Glutamatergic neuron (in vitro differentiated cells): ENCODE data around the gene FAM124A. TPM values are rescaled to one million over a fixed set of nuclear protein-coding genes. Genes with fewer than 3 reads are reported as not detected.

Source experiments
- DNase-seq: peaks from one replicate; pipeline ENCODE4 v3.0.0; 2022
- H3K27ac Mint-ChIP-seq: one replicate; pipeline ENCODE4 v1.8.0; 2020; ENCODE audit warnings: mild to moderate bottlenecking, mixed read lengths, inconsistent platforms; ENCODE audit not compliant: unreplicated experiment
- H3K27me3 Mint-ChIP-seq: one replicate; pipeline ENCODE4 v1.8.0; 2020; ENCODE audit warnings: mild to moderate bottlenecking, moderate library complexity, mixed read lengths, inconsistent platforms; ENCODE audit not compliant: unreplicated experiment
- H3K36me3 Mint-ChIP-seq: one replicate; pipeline ENCODE4 v1.8.0; 2020; ENCODE audit warnings: mild to moderate bottlenecking, mixed read lengths, inconsistent platforms; ENCODE audit not compliant: unreplicated experiment
- H3K4me1 Mint-ChIP-seq: one replicate; pipeline ENCODE4 v1.8.0; 2020; ENCODE audit warnings: mild to moderate bottlenecking, low read depth, mixed read lengths, inconsistent platforms; ENCODE audit not compliant: unreplicated experiment
- H3K4me3 Mint-ChIP-seq: one replicate; pipeline ENCODE4 v1.8.0; 2020; ENCODE audit warnings: mild to moderate bottlenecking, mixed read lengths, inconsistent platforms; ENCODE audit not compliant: unreplicated experiment
- H3K9me3 Mint-ChIP-seq: one replicate; pipeline ENCODE4 v1.8.0; 2020; ENCODE audit warnings: mild to moderate bottlenecking, moderate library complexity, mixed read lengths, inconsistent platforms; ENCODE audit not compliant: unreplicated experiment
- total RNA-seq: library from RNA; stranded (reverse); fragmentation: NEBNext Ultra II Directional; extraction: Animal tissue kit (Norgen Biotek cat#: 25700); gene quantifications from one replicate; pipeline ENCODE4 v1.2.1, GENCODE V29; 2021; ENCODE audit not compliant: unreplicated experiment
- TF ChIP-seq, protein P1 (sequence below): fragments of 200-600 bp; sonication (generic); IDR thresholded peaks from one replicate; pipeline ENCODE4 v1.5.0; 2021; ENCODE audit not compliant: partially characterized antibody, unreplicated experiment

The FAM124A gene
- total RNA-seq, 1 donor from 2014 or later: 3.7 TPM

DNA sequence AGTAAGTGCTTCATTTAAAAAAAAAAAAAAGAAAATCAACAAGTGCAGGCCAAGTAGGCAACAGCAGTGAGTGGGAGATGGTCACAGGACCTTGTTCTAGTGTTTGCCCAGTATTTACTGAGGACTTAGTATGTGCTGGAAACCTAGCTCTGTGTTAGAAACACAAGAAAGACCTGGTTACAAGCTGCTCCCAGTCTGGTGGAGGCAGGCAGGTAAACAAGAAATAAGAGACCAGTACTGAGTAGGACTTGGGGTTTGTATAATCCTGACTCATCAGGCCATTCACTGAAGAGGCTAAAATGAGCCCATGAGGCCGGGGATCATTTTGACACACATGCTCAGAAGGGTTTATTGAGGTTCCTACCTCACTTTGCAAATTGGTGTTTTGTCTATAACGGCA, 95.8 kb downstream of the FAM124A start:
- no peaks in the 10 kb centered on the region for H3K27me3 Mint-ChIP-seq
- peaks cover 3% of the 10 kb centered on the region for H3K9me3 Mint-ChIP-seq
- no peak for DNase-seq
- TF ChIP-seq, protein P1, sequence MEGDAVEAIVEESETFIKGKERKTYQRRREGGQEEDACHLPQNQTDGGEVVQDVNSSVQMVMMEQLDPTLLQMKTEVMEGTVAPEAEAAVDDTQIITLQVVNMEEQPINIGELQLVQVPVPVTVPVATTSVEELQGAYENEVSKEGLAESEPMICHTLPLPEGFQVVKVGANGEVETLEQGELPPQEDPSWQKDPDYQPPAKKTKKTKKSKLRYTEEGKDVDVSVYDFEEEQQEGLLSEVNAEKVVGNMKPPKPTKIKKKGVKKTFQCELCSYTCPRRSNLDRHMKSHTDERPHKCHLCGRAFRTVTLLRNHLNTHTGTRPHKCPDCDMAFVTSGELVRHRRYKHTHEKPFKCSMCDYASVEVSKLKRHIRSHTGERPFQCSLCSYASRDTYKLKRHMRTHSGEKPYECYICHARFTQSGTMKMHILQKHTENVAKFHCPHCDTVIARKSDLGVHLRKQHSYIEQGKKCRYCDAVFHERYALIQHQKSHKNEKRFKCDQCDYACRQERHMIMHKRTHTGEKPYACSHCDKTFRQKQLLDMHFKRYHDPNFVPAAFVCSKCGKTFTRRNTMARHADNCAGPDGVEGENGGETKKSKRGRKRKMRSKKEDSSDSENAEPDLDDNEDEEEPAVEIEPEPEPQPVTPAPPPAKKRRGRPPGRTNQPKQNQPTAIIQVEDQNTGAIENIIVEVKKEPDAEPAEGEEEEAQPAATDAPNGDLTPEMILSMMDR: no peak
- H3K36me3 Mint-ChIP-seq: no peaks in the 10 kb centered on the region
- H3K4me3 Mint-ChIP-seq: no peak overlapping the region
- peaks cover 12% of the 10 kb centered on the region for H3K4me1 Mint-ChIP-seq
- H3K27ac Mint-ChIP-seq: no peak overlapping the region

DNA sequence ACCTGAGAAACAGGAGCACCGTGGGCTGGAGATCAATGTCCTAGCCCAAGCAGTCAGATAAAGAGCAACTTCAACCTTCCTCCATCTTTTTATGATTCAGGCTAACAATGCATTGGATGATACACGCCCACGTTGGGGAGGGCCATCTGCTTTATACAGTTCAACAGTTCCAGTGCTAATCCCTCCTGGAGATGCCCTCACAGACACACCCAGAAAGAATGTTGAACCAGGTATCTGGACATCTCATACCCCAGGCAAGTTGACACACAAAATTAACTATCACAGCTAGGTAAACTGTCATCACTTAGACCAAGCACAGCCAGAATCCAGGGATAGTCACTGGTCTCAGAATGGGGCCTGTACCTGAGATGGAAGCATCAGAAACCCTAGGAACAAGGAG, 96.7 kb downstream of the FAM124A start:
- Mint-ChIP-seq H3K4me3 (no peak overlapping the region), H3K36me3 (no peaks in the 10 kb centered on the region), H3K9me3 (peaks cover 5% of the 10 kb centered on the region), H3K27me3 (no peaks in the 10 kb centered on the region), H3K4me1 (peaks cover 15% of the 10 kb centered on the region), H3K27ac (no peak overlapping the region)
- TF ChIP-seq, protein P1: no peak
- DNase-seq: no peak

DNA sequence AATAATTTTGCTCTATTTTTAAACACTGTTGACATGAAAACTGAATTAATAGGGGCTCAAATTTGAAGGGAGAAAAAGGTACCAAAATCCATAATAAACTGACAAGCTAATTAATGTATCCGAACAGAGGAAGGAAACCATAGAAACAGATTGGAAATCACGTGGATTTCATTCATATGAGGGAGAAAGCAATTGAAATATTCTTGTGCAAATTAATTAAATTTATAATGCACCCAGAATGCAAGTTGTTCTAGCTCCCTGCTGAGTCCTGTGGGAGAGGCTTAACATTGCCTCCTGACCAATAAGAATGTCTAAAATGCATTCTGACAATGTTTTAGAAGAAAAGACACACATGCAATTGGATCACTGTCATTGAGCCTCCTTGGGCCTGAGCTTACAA, 99.6 kb downstream of the FAM124A start:
- Mint-ChIP-seq H3K4me1 (peaks cover 5% of the 10 kb centered on the region), H3K27me3 (peaks cover 4% of the 10 kb centered on the region), H3K4me3 (no peak overlapping the region), H3K36me3 (no peaks in the 10 kb centered on the region), H3K27ac (no peak overlapping the region), H3K9me3 (peaks cover 3% of the 10 kb centered on the region)
- no peak for DNase-seq
- TF ChIP-seq, protein P1: no peak

DNA sequence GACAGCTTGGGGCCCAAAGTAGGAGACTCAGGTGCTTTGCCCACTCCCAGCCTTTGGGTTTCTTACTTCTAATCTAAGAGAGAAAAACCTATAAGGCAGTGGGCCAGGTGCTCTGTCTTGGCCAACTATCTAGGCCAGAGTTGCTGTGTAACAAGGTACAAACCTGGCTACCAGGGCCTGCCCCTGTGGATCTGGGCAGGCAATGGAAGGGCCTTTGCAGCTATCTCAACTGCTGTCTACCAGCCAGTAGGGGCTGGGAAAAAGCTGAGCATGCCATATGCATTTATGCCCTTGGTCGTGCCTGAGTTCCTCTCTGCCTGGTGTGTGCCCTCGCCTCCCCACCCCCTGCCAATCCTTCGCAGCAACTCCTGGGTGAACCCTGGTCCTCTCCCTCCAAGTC, 100.6 kb downstream of the FAM124A start:
- Mint-ChIP-seq H3K4me3 (no peak overlapping the region), H3K4me1 (peaks cover 5% of the 10 kb centered on the region), H3K27me3 (peaks cover 4% of the 10 kb centered on the region), H3K9me3 (peaks cover 3% of the 10 kb centered on the region), H3K27ac (no peak overlapping the region), H3K36me3 (no peaks in the 10 kb centered on the region)
- TF ChIP-seq, protein P1: no peak
- DNase-seq: no peak

DNA sequence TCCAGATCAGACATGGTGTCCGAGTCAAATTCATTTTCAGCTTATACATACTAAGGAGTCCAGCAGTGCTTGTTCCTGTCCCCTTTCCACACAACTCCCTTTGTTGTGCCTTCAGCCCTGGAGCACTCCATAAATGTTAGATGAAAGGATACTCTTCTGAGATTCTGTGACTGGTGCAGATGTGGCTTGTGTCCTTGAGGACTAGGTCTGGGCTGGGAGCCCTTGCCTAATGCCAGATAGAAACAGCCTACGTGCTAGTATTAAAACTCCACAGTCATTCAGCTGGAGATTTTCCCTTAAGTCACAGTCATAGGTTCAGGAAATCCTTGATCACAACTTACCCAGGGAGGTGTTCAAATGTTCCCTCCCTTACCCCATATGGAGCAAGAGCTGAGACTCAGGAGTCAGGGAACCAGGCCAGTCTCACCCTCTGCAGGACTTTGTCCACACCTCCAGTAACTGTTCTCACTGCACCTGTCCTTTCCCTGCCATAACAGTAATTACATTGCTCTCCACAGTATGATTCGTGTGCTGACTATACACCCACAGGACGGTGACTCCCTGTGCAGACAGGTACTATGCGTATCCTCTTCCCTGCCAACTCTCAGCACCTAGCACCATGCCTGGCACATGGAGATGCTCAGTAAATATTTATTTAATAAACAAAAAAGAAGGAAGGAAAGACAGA, 101.8 kb downstream of the FAM124A start:
- no peak overlapping the region for H3K27ac Mint-ChIP-seq
- H3K9me3 Mint-ChIP-seq: peaks cover 3% of the 10 kb centered on the region
- TF ChIP-seq, protein P1: no peak
- H3K4me1 Mint-ChIP-seq: peaks cover 7% of the 10 kb centered on the region
- no peaks in the 10 kb centered on the region for H3K36me3 Mint-ChIP-seq
- H3K27me3 Mint-ChIP-seq: peaks cover 4% of the 10 kb centered on the region
- H3K4me3 Mint-ChIP-seq: no peak overlapping the region
- DNase-seq: no peak
